Neural progenitor cell (in vitro differentiated cells): ENCODE data around the gene WEE2. TPM values are rescaled to one million over a fixed set of nuclear protein-coding genes. Genes with fewer than 3 reads are reported as not detected.

Experiments used
- DNase-seq: peaks from one replicate; pipeline ENCODE4 v3.0.0-alpha.2; 2016; ENCODE audit warnings: low spot score
- H2AFZ ChIP-seq: fragments of 200-600 bp; sonication (generic); replicated peaks from 2 replicates; pipeline ENCODE4 v1.6.1; 2016; ENCODE audit warnings: antibody characterized with exemption
- H3F3A ChIP-seq: fragments of 200-600 bp; sonication (generic); 2 replicates; pipeline ENCODE4 v1.6.1; 2016; ENCODE audit warnings: antibody characterized with exemption, low read depth
- H3K27ac ChIP-seq: fragments of 200-600 bp; sonication (generic); 2 replicates; pipeline ENCODE4 v1.5.1; 2016; ENCODE audit warnings: mild to moderate bottlenecking
- H3K27me3 ChIP-seq: fragments of 200-600 bp; sonication (generic); 2 replicates; pipeline ENCODE4 v1.6.1; 2016; ENCODE audit warnings: mild to moderate bottlenecking, moderate library complexity
- H3K36me3 ChIP-seq: fragments of 200-600 bp; sonication (generic); 2 replicates; pipeline ENCODE4 v1.5.1; 2016
- H3K4me1 ChIP-seq: fragments of 200-600 bp; sonication (generic); 2 replicates; pipeline ENCODE4 v1.6.1; 2016; ENCODE audit warnings: mixed run types
- H3K4me2 ChIP-seq: fragments of 200-600 bp; sonication (generic); 2 replicates; pipeline ENCODE4 v1.6.1; 2016
- H3K4me3 ChIP-seq: fragments of 200-600 bp; sonication (generic); 2 replicates; pipeline ENCODE4 v1.5.1; 2016
- H3K79me2 ChIP-seq: fragments of 200-600 bp; sonication (generic); 2 replicates; pipeline ENCODE4 v1.6.1; 2016; ENCODE audit warnings: low read depth
- H3K9ac ChIP-seq: fragments of 200-600 bp; sonication (generic); 2 replicates; pipeline ENCODE4 v1.6.1; 2016
- H3K9me3 ChIP-seq: fragments of 200-600 bp; sonication (generic); 2 replicates; pipeline ENCODE4 v1.5.1; 2016; ENCODE audit warnings: low read depth
- H4K20me1 ChIP-seq: fragments of 200-600 bp; sonication (generic); 2 replicates; pipeline ENCODE4 v1.6.1; 2016; ENCODE audit warnings: low read depth
- H3K27ac Mint-ChIP-seq: 3 replicates; pipeline ENCODE4 v1.8.0; 2021; ENCODE audit warnings: mixed read lengths
- H3K27me3 Mint-ChIP-seq: 2 replicates; pipeline ENCODE4 v1.8.0; 2022; ENCODE audit warnings: low read depth, mild to moderate bottlenecking, inconsistent platforms, moderate library complexity, mixed read lengths; ENCODE audit not compliant: insufficient read depth
- H3K36me3 Mint-ChIP-seq: 3 replicates; pipeline ENCODE4 v1.8.0; 2021; ENCODE audit warnings: mixed read lengths
- H3K4me1 Mint-ChIP-seq: 3 replicates; pipeline ENCODE4 v1.8.0; 2021; ENCODE audit warnings: mixed read lengths
- H3K4me3 Mint-ChIP-seq: 3 replicates; pipeline ENCODE4 v1.8.0; 2021; ENCODE audit warnings: mild to moderate bottlenecking, moderate library complexity, mixed read lengths
- H3K9me3 Mint-ChIP-seq: 3 replicates; pipeline ENCODE4 v1.8.0; 2020; ENCODE audit warnings: mixed read lengths
- CTCF ChIP-seq: fragments of 200-600 bp; sonication (generic); IDR thresholded peaks from 2 replicates; pipeline ENCODE4 v1.5.1; 2017; ENCODE audit warnings: antibody characterized with exemption, mild to moderate bottlenecking
- EZH2 ChIP-seq: fragments of 200-600 bp; sonication (generic); IDR thresholded peaks from 2 replicates; pipeline ENCODE4 v1.6.1; 2017; ENCODE audit warnings: antibody characterized with exemption, mild to moderate bottlenecking, moderate library complexity
- EZH2phosphoT487 ChIP-seq: fragments of 200-600 bp; sonication (generic); IDR thresholded peaks from 2 replicates; pipeline ENCODE4 v1.6.1; 2017; ENCODE audit warnings: antibody characterized with exemption
- total RNA-seq: library from RNA; depleted of rRNA; stranded (reverse); fragments of >200 nt; gene quantifications from 2 replicates; pipeline ENCODE4 v1.2.3, GENCODE V29; 2015; ENCODE audit warnings: low replicate concordance

WEE2 gene
- total RNA-seq, 1 donor from 2014 or later: not detected

DNA sequence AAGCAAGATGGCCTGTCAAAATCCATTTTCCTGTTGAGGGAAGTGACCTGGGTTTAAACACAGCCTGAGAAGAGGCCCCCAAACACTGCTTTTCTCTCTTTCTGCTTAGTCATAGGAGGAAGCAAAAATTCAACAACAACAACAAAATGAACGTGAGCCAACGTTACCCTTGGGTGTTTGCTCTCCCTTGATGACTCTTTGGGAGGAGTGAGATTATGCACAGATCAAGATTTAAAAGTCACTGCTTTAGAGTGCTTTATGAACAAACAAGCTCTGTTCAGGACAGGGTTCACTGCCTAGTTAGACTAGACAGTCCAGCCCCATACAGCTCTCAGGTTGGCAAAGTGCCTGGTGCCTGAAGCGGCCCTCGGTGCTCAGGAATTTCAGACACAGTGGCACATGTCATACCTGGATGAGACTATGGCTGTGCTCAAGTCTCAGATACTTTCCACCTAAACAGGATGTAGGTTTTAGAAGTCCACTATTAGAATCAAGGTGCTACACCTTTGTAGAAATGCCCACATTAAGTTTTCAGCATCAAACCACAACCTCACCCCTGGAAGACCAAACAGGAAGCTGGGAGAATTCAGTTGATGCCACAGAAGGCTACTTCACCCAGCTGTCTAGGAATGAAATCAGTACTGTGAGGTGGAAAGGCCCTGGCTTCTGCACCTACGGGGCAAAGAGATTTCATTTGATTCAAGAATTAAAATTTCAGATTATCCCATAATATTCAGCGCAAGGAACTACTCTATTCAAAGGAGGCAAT lies 44.9 kb upstream of the WEE2 start:
- Mint-ChIP-seq H3K36me3 (peaks cover 36% of the 10 kb centered on the region), H3K4me1 (no peaks in the 10 kb centered on the region), H3K4me3 (no peak overlapping the region), H3K27me3 (peaks cover 4% of the 10 kb centered on the region), H3K9me3 (no peaks in the 10 kb centered on the region), H3K27ac (no peak overlapping the region)
- no peak overlapping the region for H3K4me3 ChIP-seq
- no peak overlapping the region for H3K27ac ChIP-seq
- H3K9me3 ChIP-seq: no peaks in the 10 kb centered on the region
- no peaks in the 10 kb centered on the region for H3K79me2 ChIP-seq
- H3K4me2 ChIP-seq: no peak overlapping the region
- H2AFZ ChIP-seq: no peak overlapping the region
- no peaks in the 10 kb centered on the region for H4K20me1 ChIP-seq
- H3K36me3 ChIP-seq: no peaks in the 10 kb centered on the region
- no peaks in the 10 kb centered on the region for H3K4me1 ChIP-seq
- no peaks in the 10 kb centered on the region for H3K27me3 ChIP-seq
- TF ChIP-seq CTCF (no peak), EZH2 (no peak), EZH2phosphoT487 (no peak)
- H3F3A ChIP-seq: no peaks in the 10 kb centered on the region
- no peak overlapping the region for H3K9ac ChIP-seq
- no peak for DNase-seq

GRCh38 chr7:141664450-141664849 lies 43.7 kb upstream of the WEE2 start:
- H3K9me3 Mint-ChIP-seq: no peaks in the 10 kb centered on the region
- DNase-seq: no peak
- peaks cover 43% of the 10 kb centered on the region for H3K36me3 Mint-ChIP-seq
- Histone ChIP-seq H3K27ac (no peak overlapping the region), H3K9me3 (no peaks in the 10 kb centered on the region), H3K36me3 (no peaks in the 10 kb centered on the region), H3F3A (no peaks in the 10 kb centered on the region), H2AFZ (no peak overlapping the region), H3K4me1 (no peaks in the 10 kb centered on the region), H3K4me2 (no peak overlapping the region), H3K79me2 (no peaks in the 10 kb centered on the region), H3K9ac (no peak overlapping the region), H3K4me3 (no peak overlapping the region), H4K20me1 (no peaks in the 10 kb centered on the region), H3K27me3 (no peaks in the 10 kb centered on the region)
- no peak overlapping the region for H3K27ac Mint-ChIP-seq
- no peak overlapping the region for H3K4me3 Mint-ChIP-seq
- no peak for TF ChIP-seq EZH2
- TF ChIP-seq CTCF: no peak
- no peak for TF ChIP-seq EZH2phosphoT487
- H3K27me3 Mint-ChIP-seq: peaks cover 4% of the 10 kb centered on the region
- no peaks in the 10 kb centered on the region for H3K4me1 Mint-ChIP-seq

GRCh38 chr7:141665208-141666035 lies 42.7 kb upstream of the WEE2 start:
- H3K4me2 ChIP-seq: no peak overlapping the region
- H3K27me3 ChIP-seq: no peaks in the 10 kb centered on the region
- H3K36me3 Mint-ChIP-seq: peaks cover 46% of the 10 kb centered on the region
- no peak overlapping the region for H3K27ac ChIP-seq
- no peak overlapping the region for H3K4me3 ChIP-seq
- no peaks in the 10 kb centered on the region for H3K79me2 ChIP-seq
- no peaks in the 10 kb centered on the region for H3F3A ChIP-seq
- DNase-seq: no peak
- H3K4me1 ChIP-seq: no peaks in the 10 kb centered on the region
- no peaks in the 10 kb centered on the region for H3K9me3 ChIP-seq
- TF ChIP-seq EZH2: no peak
- no peak for TF ChIP-seq CTCF
- no peak for TF ChIP-seq EZH2phosphoT487
- H3K27ac Mint-ChIP-seq: peak overlapping the region; percentile 1
- no peak overlapping the region for H3K9ac ChIP-seq
- no peak overlapping the region for H2AFZ ChIP-seq
- H3K36me3 ChIP-seq: no peaks in the 10 kb centered on the region
- no peaks in the 10 kb centered on the region for H3K9me3 Mint-ChIP-seq
- H3K27me3 Mint-ChIP-seq: peaks cover 4% of the 10 kb centered on the region
- no peaks in the 10 kb centered on the region for H3K4me1 Mint-ChIP-seq
- H4K20me1 ChIP-seq: no peaks in the 10 kb centered on the region
- no peak overlapping the region for H3K4me3 Mint-ChIP-seq
